ENCODE results near the gene NELFA.

NELFA gene

GRCh38 chr4:1961563-1961962 lies 47.2 kb downstream of the NELFA start:
- no peak for DNase-seq

- no peak for DNase-seq
Observed at GRCh38 chr4:1961038-1961437, 47.7 kb downstream of the NELFA start.

GRCh38 chr4:1960170-1960825 lies 48.5 kb downstream of the NELFA start:
- no peak for DNase-seq

GRCh38 chr4:1959104-1959384 lies 49.7 kb downstream of the NELFA start:
- DNase-seq = no peak

GRCh38 chr4:1958276-1959103 lies 50.3 kb downstream of the NELFA start:
- DNase-seq = no peak

GRCh38 chr4:1956631-1957030 lies 52.1 kb downstream of the NELFA start:
- no peak for DNase-seq

- no peak for DNase-seq
Observed at GRCh38 chr4:1953335-1953734, 55.4 kb downstream of the NELFA start.

GRCh38 chr4:1952719-1953118 lies 56.1 kb downstream of the NELFA start:
- DNase-seq = no peak

GRCh38 chr4:1952058-1952700 lies 56.6 kb downstream of the NELFA start:
- DNase-seq = no peak

- DNase-seq = no peak
Observed at GRCh38 chr4:1950369-1950768, 58.4 kb downstream of the NELFA start.

- no peak for DNase-seq
Observed at GRCh38 chr4:1948892-1949436, 59.8 kb downstream of the NELFA start.

- no peak for DNase-seq
Observed at GRCh38 chr4:1948232-1948631, 60.5 kb downstream of the NELFA start.

GRCh38 chr4:1945912-1946311 lies 62.9 kb downstream of the NELFA start:
- no peak for DNase-seq

GRCh38 chr4:1945124-1945895 lies 63.5 kb downstream of the NELFA start:
- DNase-seq = no peak

GRCh38 chr4:1943928-1944327 lies 64.8 kb downstream of the NELFA start:
- DNase-seq = no peak

GRCh38 chr4:1940566-1940965 lies 68.2 kb downstream of the NELFA start:
- no peak for DNase-seq

GRCh38 chr4:1939664-1940509 lies 68.9 kb downstream of the NELFA start:
- DNase-seq = no peak

GRCh38 chr4:1938027-1938426 lies 70.7 kb downstream of the NELFA start:
- DNase-seq = no peak

- DNase-seq = no peak
Observed at GRCh38 chr4:1937550-1937949, 71.2 kb downstream of the NELFA start.

GRCh38 chr4:1933700-1934099 lies 75.1 kb downstream of the NELFA start:
- DNase-seq = no peak

GRCh38 chr4:1932736-1933135 lies 76.0 kb downstream of the NELFA start:
- DNase-seq = no peak
